ENCODE measurements around the gene PRR18.

- TF ChIP-seq CTCF (IDR thresholded peaks at IDR 0.05): no peak
- TF ChIP-seq ZFX (IDR thresholded peaks at IDR 0.05; ENCODE audit: borderline replicate concordance): no peak
Observed at GRCh38 chr6:166346449-166346848, 38.3 kb upstream of the PRR18 start.

All from 22Rv1 (cell line).